GM12865 (cell line): ENCODE measurements around the gene ATG4B.

Experiments
- DNase-seq: peaks from one replicate; pipeline ENCODE4 v3.0.0; 2010; ENCODE audit warnings: low read depth
- H3K4me3 ChIP-seq: 2 replicates; pipeline ENCODE4 v1.5.1; 2011; ENCODE audit warnings: mild to moderate bottlenecking, low read depth, low read length, control low read depth
- TF ChIP-seq, protein P1 (sequence below): IDR thresholded peaks from 2 replicates; pipeline ENCODE4 v1.5.1; 2011; ENCODE audit warnings: low read length, control low read depth, low read depth, inconsistent platforms; ENCODE audit not compliant: insufficient read depth; ENCODE audit errors: missing control alignments

ATG4B gene

DNA sequence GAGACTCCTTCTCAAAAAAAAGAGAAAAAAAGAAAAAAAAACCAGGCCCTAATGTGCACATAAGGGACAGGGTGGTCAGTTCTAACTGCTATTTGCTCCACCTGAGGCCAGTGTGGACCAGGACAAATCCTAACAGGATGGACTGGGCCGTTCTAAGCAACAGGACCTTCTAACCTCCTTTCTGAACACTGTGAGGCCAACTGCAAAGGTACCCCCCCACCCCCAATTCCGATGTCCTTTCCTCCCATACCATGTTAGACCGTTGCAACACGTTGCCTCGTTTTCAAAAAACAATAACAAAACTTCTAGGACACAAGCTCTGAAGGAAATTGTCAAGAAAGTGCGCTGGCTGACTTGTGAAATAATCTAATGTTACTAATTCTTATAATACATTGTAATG lies 1.7 kb upstream of the ATG4B start:
- no peak for DNase-seq
- TF ChIP-seq, protein P1, sequence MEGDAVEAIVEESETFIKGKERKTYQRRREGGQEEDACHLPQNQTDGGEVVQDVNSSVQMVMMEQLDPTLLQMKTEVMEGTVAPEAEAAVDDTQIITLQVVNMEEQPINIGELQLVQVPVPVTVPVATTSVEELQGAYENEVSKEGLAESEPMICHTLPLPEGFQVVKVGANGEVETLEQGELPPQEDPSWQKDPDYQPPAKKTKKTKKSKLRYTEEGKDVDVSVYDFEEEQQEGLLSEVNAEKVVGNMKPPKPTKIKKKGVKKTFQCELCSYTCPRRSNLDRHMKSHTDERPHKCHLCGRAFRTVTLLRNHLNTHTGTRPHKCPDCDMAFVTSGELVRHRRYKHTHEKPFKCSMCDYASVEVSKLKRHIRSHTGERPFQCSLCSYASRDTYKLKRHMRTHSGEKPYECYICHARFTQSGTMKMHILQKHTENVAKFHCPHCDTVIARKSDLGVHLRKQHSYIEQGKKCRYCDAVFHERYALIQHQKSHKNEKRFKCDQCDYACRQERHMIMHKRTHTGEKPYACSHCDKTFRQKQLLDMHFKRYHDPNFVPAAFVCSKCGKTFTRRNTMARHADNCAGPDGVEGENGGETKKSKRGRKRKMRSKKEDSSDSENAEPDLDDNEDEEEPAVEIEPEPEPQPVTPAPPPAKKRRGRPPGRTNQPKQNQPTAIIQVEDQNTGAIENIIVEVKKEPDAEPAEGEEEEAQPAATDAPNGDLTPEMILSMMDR = no peak
- H3K4me3 ChIP-seq = peak overlapping the region; percentile 74

GRCh38 chr2:241636182-241637017 lies 1.1 kb upstream of the ATG4B start:
- TF ChIP-seq, protein P1 = no peak
- peak overlapping the region; percentile 74 for H3K4me3 ChIP-seq
- peak; percentile 64 for DNase-seq

GRCh38 chr2:241637795-241638660 lies 535 bp downstream of the ATG4B start:
- peak overlapping the region; percentile 82 for H3K4me3 ChIP-seq
- peak; percentile 56 for DNase-seq
- TF ChIP-seq, protein P1 = no peak

DNA sequence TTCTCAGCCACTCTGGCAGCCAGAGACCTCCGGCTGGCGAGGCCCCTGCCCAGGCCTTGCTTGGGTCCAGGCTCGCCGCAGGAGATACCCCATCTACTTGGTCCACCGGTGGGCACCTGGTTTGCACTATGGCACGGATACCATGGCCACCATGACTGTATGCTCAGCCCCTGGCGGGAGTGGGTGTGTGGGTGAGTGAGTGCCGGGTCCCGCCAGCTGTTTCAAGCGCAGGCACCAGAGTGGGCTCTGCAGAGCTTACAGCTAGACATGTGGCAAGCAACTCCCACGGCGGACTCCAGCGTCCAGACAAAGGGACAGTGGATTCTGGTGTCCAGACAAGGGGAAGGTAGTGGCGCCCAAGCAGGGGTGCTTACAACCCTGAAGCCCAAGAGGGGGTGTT lies 1.4 kb downstream of the ATG4B start:
- no peak overlapping the region; the same call in 1 of the 2 replicates for H3K4me3 ChIP-seq
- DNase-seq = no peak
- TF ChIP-seq, protein P1 = no peak

GRCh38 chr2:241639385-241639784 lies 1.9 kb downstream of the ATG4B start:
- no peak overlapping the region for H3K4me3 ChIP-seq
- DNase-seq = no peak
- TF ChIP-seq, protein P1 = no peak

DNA sequence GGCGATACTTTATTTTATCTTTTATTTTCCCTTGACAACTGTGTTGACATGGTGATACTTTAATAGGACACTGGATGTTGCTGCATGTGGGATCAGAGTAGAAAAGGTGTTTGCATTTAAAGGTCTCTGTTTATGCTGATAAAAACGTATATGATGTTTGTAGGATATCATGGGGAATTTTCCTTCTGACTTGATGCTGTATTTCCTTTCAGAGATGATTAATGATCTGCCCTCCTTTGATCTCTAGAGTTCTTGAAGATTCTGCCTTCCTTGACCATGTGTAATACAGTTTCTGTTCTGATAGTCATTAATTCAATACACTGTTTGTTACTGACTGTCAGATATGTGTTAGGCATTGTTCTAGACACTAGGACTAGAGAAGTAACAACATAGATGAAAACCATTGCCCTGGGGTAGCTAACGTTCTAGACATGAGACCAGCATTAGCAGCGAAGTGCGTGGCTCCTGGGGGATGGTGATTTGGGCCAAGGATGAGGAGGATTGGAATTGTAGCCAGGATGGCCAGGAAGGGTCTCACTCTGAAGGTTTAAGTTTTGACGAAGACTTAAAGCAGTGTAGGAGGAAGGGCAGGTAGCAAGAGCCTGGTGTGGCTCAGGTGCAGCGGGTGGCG lies 2.8 kb downstream of the ATG4B start:
- H3K4me3 ChIP-seq = no peak overlapping the region
- TF ChIP-seq, protein P1 = no peak
- DNase-seq = no peak
